Activated CD8-positive, alpha-beta memory T cell treated with anti-CD3 and anti-CD28 coated beads, Interleukin-2, amount 10 ng/mL, durations not matched to agents 7 days and 5 days (primary cell): ENCODE measurements around the gene SBF2. TPM values are rescaled to one million over a fixed set of nuclear protein-coding genes. Genes with fewer than 3 reads are reported as not detected.
"Not testable (repeated sequence)": the region's sequence is repeated elsewhere in the genome, so short reads cannot be mapped to it uniquely, and the experiment has no call there.

Experiments
- ATAC-seq: fragments of 150-1000 bp; cut with Tn5 transposase; one replicate; pipeline ENCODE4 v1.10.0; 2021; ENCODE audit warnings: moderate library complexity
- CTCF ChIA-PET: fragments of 350-600 bp; sonication (Branson Sonifier 250); formaldehyde crosslinking; loops from one replicate; lab custom pipeline; 2021; ENCODE audit warnings: antibody characterized with exemption; lab: Charles Lee
- DNase-seq: peaks from one replicate; pipeline ENCODE4 v3.0.0-alpha.2; 2020
- H3K27ac Mint-ChIP-seq: one replicate; pipeline ENCODE4 v1.8.0; 2021; ENCODE audit warnings: mild to moderate bottlenecking, mixed read lengths
- H3K27me3 Mint-ChIP-seq: one replicate; pipeline ENCODE4 v1.8.0; 2021; ENCODE audit warnings: mixed read lengths
- H3K36me3 Mint-ChIP-seq: one replicate; pipeline ENCODE4 v1.8.0; 2021; ENCODE audit warnings: mild to moderate bottlenecking, mixed read lengths
- H3K4me1 Mint-ChIP-seq: one replicate; pipeline ENCODE4 v1.8.0; 2021; ENCODE audit warnings: mixed read lengths
- H3K4me3 Mint-ChIP-seq: one replicate; pipeline ENCODE4 v1.8.0; 2021; ENCODE audit warnings: mild to moderate bottlenecking, moderate library complexity, mixed read lengths
- H3K9me3 Mint-ChIP-seq: one replicate; pipeline ENCODE4 v1.8.0; 2022; ENCODE audit warnings: low read depth, mixed read lengths
- total RNA-seq, 2 experiments: library from RNA; stranded (reverse); gene quantifications; one replicate each; pipeline ENCODE4 v1.2.3, GENCODE V29; 2021

SBF2 gene
- total RNA-seq, 2 experiments from 2014 or later: 4.6 to 8.3 TPM

- DNase-seq (no peak), ATAC-seq (no peak)
- H3K27ac Mint-ChIP-seq: no peak overlapping the region
- no peak overlapping the region for H3K4me3 Mint-ChIP-seq
- H3K4me1 Mint-ChIP-seq: peaks cover 10% of the 10 kb centered on the region
- no peaks in the 10 kb centered on the region for H3K9me3 Mint-ChIP-seq
- CTCF ChIA-PET: interaction anchor here (1.1 kb wide), 1 partner anchor 146 kb away, joined by 3 read pairs; no protein-coding TSS in a partner anchor
- H3K36me3 Mint-ChIP-seq: no peaks in the 10 kb centered on the region
- H3K27me3 Mint-ChIP-seq: no peaks in the 10 kb centered on the region
These were observed 371.2 kb downstream of the SBF2 start for GRCh38 chr11:9922806-9923205.

GRCh38 chr11:9916480-9916879 lies 377.5 kb downstream of the SBF2 start:
- ATAC-seq (no peak), DNase-seq (no peak)
- Mint-ChIP-seq H3K27me3 (no peaks in the 10 kb centered on the region), H3K4me1 (no peaks in the 10 kb centered on the region), H3K9me3 (no peaks in the 10 kb centered on the region), H3K36me3 (no peaks in the 10 kb centered on the region), H3K4me3 (no peak overlapping the region), H3K27ac (no peak overlapping the region)
- CTCF ChIA-PET: no interaction called here

GRCh38 chr11:9914064-9914463 lies 380.0 kb downstream of the SBF2 start:
- Mint-ChIP-seq H3K36me3 (no peaks in the 10 kb centered on the region), H3K27me3 (no peaks in the 10 kb centered on the region), H3K27ac (no peak overlapping the region), H3K4me1 (no peaks in the 10 kb centered on the region), H3K4me3 (no peak overlapping the region), H3K9me3 (no peaks in the 10 kb centered on the region)
- DNase-seq: no peak
- CTCF ChIA-PET: interaction anchor here (1.0 kb wide), 1 partner anchor 10 kb away, joined by 4 read pairs; no protein-coding TSS in a partner anchor
- ATAC-seq: no peak

- Mint-ChIP-seq H3K27me3 (no peaks in the 10 kb centered on the region), H3K36me3 (no peaks in the 10 kb centered on the region), H3K9me3 (no peaks in the 10 kb centered on the region), H3K27ac (no peak overlapping the region), H3K4me1 (no peaks in the 10 kb centered on the region), H3K4me3 (no peak overlapping the region)
- CTCF ChIA-PET: no interaction called here
- DNase-seq (no peak), ATAC-seq (no peak)
These were observed 387.8 kb downstream of the SBF2 start for GRCh38 chr11:9905960-9906791.

GRCh38 chr11:9905501-9905951 lies 388.5 kb downstream of the SBF2 start:
- no peak for DNase-seq
- Mint-ChIP-seq H3K4me1 (no peaks in the 10 kb centered on the region), H3K9me3 (no peaks in the 10 kb centered on the region), H3K27me3 (no peaks in the 10 kb centered on the region), H3K27ac (no peak overlapping the region), H3K4me3 (no peak overlapping the region), H3K36me3 (no peaks in the 10 kb centered on the region)
- ATAC-seq: no peak
- CTCF ChIA-PET: no interaction called here

- CTCF ChIA-PET: interaction anchor here (1.3 to 1.7 kb wide), 2 partner anchors 8 to 10 kb away, joined by 3 to 4 read pairs; no protein-coding TSS in a partner anchor
- no peak overlapping the region for H3K27ac Mint-ChIP-seq
- no peaks in the 10 kb centered on the region for H3K4me1 Mint-ChIP-seq
- no peaks in the 10 kb centered on the region for H3K9me3 Mint-ChIP-seq
- DNase-seq (no peak), ATAC-seq (no peak)
- H3K4me3 Mint-ChIP-seq: no peak overlapping the region
- H3K36me3 Mint-ChIP-seq: no peaks in the 10 kb centered on the region
- H3K27me3 Mint-ChIP-seq: no peaks in the 10 kb centered on the region
These were observed 390.4 kb downstream of the SBF2 start for GRCh38 chr11:9903579-9903978.

GRCh38 chr11:9901943-9902342 lies 392.1 kb downstream of the SBF2 start:
- H3K27ac Mint-ChIP-seq: no peak overlapping the region
- CTCF ChIA-PET: no interaction called here
- H3K4me1 Mint-ChIP-seq: no peaks in the 10 kb centered on the region
- no peaks in the 10 kb centered on the region for H3K27me3 Mint-ChIP-seq
- DNase-seq (no peak), ATAC-seq (no peak)
- H3K9me3 Mint-ChIP-seq: no peaks in the 10 kb centered on the region
- H3K4me3 Mint-ChIP-seq: no peak overlapping the region
- no peaks in the 10 kb centered on the region for H3K36me3 Mint-ChIP-seq

- not testable (repeated sequence) for DNase-seq, H3K27me3 Mint-ChIP-seq, H3K36me3 Mint-ChIP-seq, ATAC-seq, H3K4me3 Mint-ChIP-seq, H3K9me3 Mint-ChIP-seq, H3K27ac Mint-ChIP-seq, H3K4me1 Mint-ChIP-seq
- CTCF ChIA-PET: interaction anchor here (0.9 to 1.1 kb wide), 2 partner anchors 9 to 177 kb away, joined by 3 read pairs; no protein-coding TSS in a partner anchor
These were observed 393.8 kb downstream of the SBF2 start for GRCh38 chr11:9900253-9900652.

GRCh38 chr11:9899676-9900075 lies 394.3 kb downstream of the SBF2 start:
- Mint-ChIP-seq H3K36me3 (no peaks in the 10 kb centered on the region), H3K4me3 (no peak overlapping the region), H3K27ac (no peak overlapping the region), H3K4me1 (peaks cover 2% of the 10 kb centered on the region), H3K27me3 (no peaks in the 10 kb centered on the region), H3K9me3 (no peaks in the 10 kb centered on the region)
- CTCF ChIA-PET: interaction anchor here (0.9 to 1.1 kb wide), 2 partner anchors 9 to 177 kb away, joined by 3 read pairs; no protein-coding TSS in a partner anchor
- DNase-seq: no peak
- no peak for ATAC-seq

- H3K27ac Mint-ChIP-seq: no peak overlapping the region
- CTCF ChIA-PET: no interaction called here
- DNase-seq: no peak
- H3K4me1 Mint-ChIP-seq: peaks cover 3% of the 10 kb centered on the region
- H3K36me3 Mint-ChIP-seq: no peaks in the 10 kb centered on the region
- H3K27me3 Mint-ChIP-seq: no peaks in the 10 kb centered on the region
- no peak overlapping the region for H3K4me3 Mint-ChIP-seq
- H3K9me3 Mint-ChIP-seq: no peaks in the 10 kb centered on the region
- ATAC-seq: no peak
These were observed 397.1 kb downstream of the SBF2 start for GRCh38 chr11:9896902-9897301.

GRCh38 chr11:9895006-9895405 lies 399.0 kb downstream of the SBF2 start:
- Mint-ChIP-seq H3K27ac (no peak overlapping the region), H3K27me3 (no peaks in the 10 kb centered on the region), H3K9me3 (no peaks in the 10 kb centered on the region), H3K4me3 (no peak overlapping the region), H3K36me3 (peaks cover 2% of the 10 kb centered on the region), H3K4me1 (peaks cover 12% of the 10 kb centered on the region)
- CTCF ChIA-PET: no interaction called here
- DNase-seq (no peak), ATAC-seq (no peak)

GRCh38 chr11:9893474-9893873 lies 400.5 kb downstream of the SBF2 start:
- no peak overlapping the region for H3K27ac Mint-ChIP-seq
- no peaks in the 10 kb centered on the region for H3K9me3 Mint-ChIP-seq
- CTCF ChIA-PET: no interaction called here

GRCh38 chr11:9888938-9889337 lies 405.1 kb downstream of the SBF2 start:
- ATAC-seq: no peak
- CTCF ChIA-PET: no interaction called here
- peaks cover 2% of the 10 kb centered on the region for H3K36me3 Mint-ChIP-seq
- peaks cover 9% of the 10 kb centered on the region for H3K4me1 Mint-ChIP-seq
- no peak for DNase-seq
- no peak overlapping the region for H3K27ac Mint-ChIP-seq
- no peak overlapping the region for H3K4me3 Mint-ChIP-seq
- H3K9me3 Mint-ChIP-seq: no peaks in the 10 kb centered on the region
- no peaks in the 10 kb centered on the region for H3K27me3 Mint-ChIP-seq

More at GRCh38 chr11:9893474-9893873, 400.5 kb downstream of the SBF2 start:
- no peak for ATAC-seq
- DNase-seq: no peak
- Mint-ChIP-seq H3K4me1 (peaks cover 12% of the 10 kb centered on the region), H3K27me3 (no peaks in the 10 kb centered on the region), H3K4me3 (no peak overlapping the region), H3K36me3 (peaks cover 2% of the 10 kb centered on the region)

GRCh38 chr11:9887472-9887871 lies 406.5 kb downstream of the SBF2 start:
- DNase-seq: no peak
- H3K9me3 Mint-ChIP-seq: no peaks in the 10 kb centered on the region
- no peak overlapping the region for H3K4me3 Mint-ChIP-seq
- peaks cover 9% of the 10 kb centered on the region for H3K4me1 Mint-ChIP-seq
- H3K27me3 Mint-ChIP-seq: no peaks in the 10 kb centered on the region
- no peak overlapping the region for H3K27ac Mint-ChIP-seq
- ATAC-seq: no peak
- peaks cover 2% of the 10 kb centered on the region for H3K36me3 Mint-ChIP-seq
- CTCF ChIA-PET: no interaction called here
